Heart right ventricle (tissue), 16 donors: ENCODE measurements around the gene SYT6. TPM values are rescaled to one million over a fixed set of nuclear protein-coding genes. Genes with fewer than 3 reads are reported as not detected.

Experiments
- ATAC-seq, 8 donors: fragments of 200-7000 bp; cut with Tn5 transposase; one replicate each; pipeline ENCODE4 v1.9.1; 2020; ENCODE audit warnings: mild to moderate bottlenecking in 8 of 8, moderate library complexity in 8 of 8, moderate number of reproducible peaks in 1 of 8
- DNase-seq, 2 donors: peaks; one replicate each; pipeline ENCODE4 v3.0.0-alpha.2; 2020
- H3K27ac ChIP-seq, 10 donors: fragments of 200-600 bp; sonication (generic) in 2 of 10; one replicate each; pipeline versions ENCODE4 v1.5.0 to v1.8.0; 2020 to 2022; ENCODE audit warnings: mild to moderate bottlenecking in 3 of 10
- H3K27me3 ChIP-seq, 7 donors: fragments of 200-600 bp; one replicate each; pipeline ENCODE4 v1.8.0; 2021 to 2022; ENCODE audit warnings: mild to moderate bottlenecking in 2 of 7
- H3K36me3 ChIP-seq, 9 donors: fragments of 200-600 bp; sonication (generic) in 1 of 9; one replicate each; pipeline versions ENCODE4 v1.5.0 to v1.8.0; 2020 to 2022; ENCODE audit warnings: mild to moderate bottlenecking in 2 of 9
- H3K4me1 ChIP-seq, 9 donors: fragments of 200-600 bp; sonication (generic) in 1 of 9; one replicate each; pipeline versions ENCODE4 v1.5.0 to v1.8.0; 2020 to 2022; ENCODE audit warnings: mild to moderate bottlenecking in 4 of 9
- H3K4me3 ChIP-seq, 10 donors: fragments of 200-600 bp; sonication (generic) in 2 of 10; one replicate each; pipeline versions ENCODE4 v1.5.0 to v1.8.0; 2020 to 2022; ENCODE audit warnings: mild to moderate bottlenecking in 7 of 10, moderate library complexity in 2 of 10
- H3K9me3 ChIP-seq, 11 donors: fragments of 200-600 bp in 10 of 11; sonication (generic) in 2 of 11; one replicate each; pipeline versions ENCODE4 v1.5.0 to v1.8.0; 2013 to 2022; ENCODE audit warnings: mild to moderate bottlenecking in 2 of 11, control low read depth in 1 of 11, moderate library complexity in 1 of 11
- WGBS, 2 donors: extraction: QIAGEN DNeasy Blood & Tissue Kit; methylation state at CpG; one replicate each; pipeline ENCODE4 v1.1.7; 2013; ENCODE audit warnings: inconsistent platforms in 1 of 2; 5-methylcytosine and 5-hydroxymethylcytosine counted together
- intact Hi-C, 10 donors: fragments of 100-400 bp; cut with DNase I; formaldehyde crosslinking; loops; one replicate each; pipeline versions ENCODE4 v1.11.1 to v1.14.2; 2022
- polyA plus RNA-seq, 2 donors: library from polyadenylated mRNA; stranded (reverse); fragments of 200-250 nt; gene quantifications; one replicate each; pipeline ENCODE4 v1.2.3, GENCODE V29; 2013
- total RNA-seq, 10 donors: library from RNA; stranded (reverse); fragmentation: NEBNext Ultra II Directional in 3 of 10; extraction: Animal tissue kit (Norgen Biotek cat#: 25700) in 3 of 10; gene quantifications; one replicate each; pipeline versions ENCODE4 v1.2.1 to v1.2.4, GENCODE V29; 2021 to 2023
- TF ChIP-seq, protein P1 (sequence below), 9 donors: fragments of 200-600 bp; sonication (generic) in 2 of 9; IDR thresholded peaks; one replicate each; pipeline versions ENCODE4 v1.5.0 to v1.8.0; 2021 to 2022; ENCODE audit warnings: antibody characterized with exemption in 9 of 9, mild to moderate bottlenecking in 5 of 9, moderate library complexity in 1 of 9
- donor health status: Arrhythmogenic right ventricular cardiomyopathy.
- donor health status: ischemic (EF 13 %, LVEDD 7.1; RV severe dilation, severe dysfunction).
- donor health status: healthy with polysubstance abuse.
- donor health status: DM: no; HTN: yes; CAD: no.
- donor health status: DM: no; HTN: no; CAD: no.
- donor health status: ischemic (EF 25% LVEDD 6.9; RV normal size, moderate dysfunction).
- donor health status: ischemic (EF 25% LVEDD 5.7; RV mildly dilated, moderate dysfunction).
- donor health status: healthy.
- donor health status: DM: yes; HTN: yes; CAD: no.
- donor health status: Ischemic cardiomyopathy.
- donor health status: ischemic (EF 35%, LVEDD 5.7; RV mildly dilated, moderate dysfunction).
- donor health status: nonischemic (EF 11% LVEDD 7.7; RV severe dilation, severe dysfunction).
- donor health status: DM: yes; HTN: yes; CAD: no.
- donor health status: PGD.
- donor health status: ischemic (EF 29% LVEDD 5.4; RV normal size, mild dysfunction).
- donor health status: nonischemic (EF 23%, LVEDD 6.1; RV moderate dilation, normal function).

Gene SYT6
- total and polyA plus RNA-seq, 12 donors, result 0.21 TPM; not detected in 11

DNA sequence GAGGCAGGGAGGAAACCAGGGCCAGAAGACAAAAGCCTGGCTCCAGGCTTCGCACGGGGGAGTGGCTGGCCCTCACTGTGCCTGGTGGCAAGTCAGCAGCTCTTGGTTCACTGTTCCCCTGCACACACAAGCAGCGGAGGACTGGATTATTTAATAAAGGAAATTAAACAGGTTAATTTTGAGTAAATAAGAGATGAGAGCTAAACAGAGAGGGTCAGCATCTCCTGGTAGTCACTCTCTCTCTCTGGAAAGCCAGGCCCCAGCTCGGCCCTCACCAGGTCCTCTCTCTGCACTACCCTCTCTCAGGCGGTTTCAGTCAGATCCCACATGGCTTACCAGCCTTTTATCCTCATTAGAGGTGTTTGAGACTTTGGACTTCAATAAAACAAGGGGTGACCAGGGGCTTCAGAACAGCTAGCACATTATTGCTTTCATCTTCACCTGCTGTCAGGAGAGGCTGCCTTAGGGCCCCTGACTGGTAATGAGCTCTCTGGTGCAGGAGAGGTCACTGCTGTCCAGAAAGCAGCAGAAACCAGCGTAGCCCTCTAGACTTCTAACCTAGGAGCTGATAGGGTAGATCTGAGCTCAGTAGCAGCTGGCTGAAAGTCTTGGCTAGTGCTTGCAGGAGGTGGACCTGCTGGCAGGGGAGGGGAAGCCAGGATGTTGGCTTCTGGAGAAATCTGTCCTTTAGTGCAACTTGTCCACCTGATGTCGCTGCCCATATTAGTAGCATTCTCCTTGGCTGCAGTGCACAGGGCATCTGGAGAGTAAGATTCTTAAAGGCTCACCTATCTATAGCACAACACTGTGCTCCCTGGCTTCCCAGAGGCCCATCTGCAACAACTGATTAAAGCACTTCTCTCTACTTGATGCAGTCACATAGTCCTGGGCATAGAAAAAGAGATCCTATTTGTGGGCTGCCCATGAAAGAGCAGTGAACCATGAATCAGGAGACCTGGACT, 45.9 kb downstream of the SYT6 start:
- ATAC-seq (peak in 2 of 8 donors; percentile 19 to 27), DNase-seq (no peak)
- Histone ChIP-seq H3K9me3 (no peaks in the 10 kb centered on the region), H3K27ac (peak overlapping the region in 1 of 10 donors; percentile 7), H3K36me3 (no peaks in the 10 kb centered on the region), H3K4me3 (no peak overlapping the region), H3K4me1 (peaks cover 0 to 20% (median 0%) of the 10 kb centered on the region in 9 donors), H3K27me3 (peaks cover 0 to 14% (median 0%) of the 10 kb centered on the region in 7 donors)
- WGBS, 2 donors, result 85 to 90% methylated on average over 7 of the region's 7 CpGs
- intact Hi-C loops, result loop anchor here in 2 of 10 donors (5.0 to 10.0 kb wide), 2 partner anchors 175 to 177 kb away; no protein-coding TSS in a partner anchor
- TF ChIP-seq, protein P1, sequence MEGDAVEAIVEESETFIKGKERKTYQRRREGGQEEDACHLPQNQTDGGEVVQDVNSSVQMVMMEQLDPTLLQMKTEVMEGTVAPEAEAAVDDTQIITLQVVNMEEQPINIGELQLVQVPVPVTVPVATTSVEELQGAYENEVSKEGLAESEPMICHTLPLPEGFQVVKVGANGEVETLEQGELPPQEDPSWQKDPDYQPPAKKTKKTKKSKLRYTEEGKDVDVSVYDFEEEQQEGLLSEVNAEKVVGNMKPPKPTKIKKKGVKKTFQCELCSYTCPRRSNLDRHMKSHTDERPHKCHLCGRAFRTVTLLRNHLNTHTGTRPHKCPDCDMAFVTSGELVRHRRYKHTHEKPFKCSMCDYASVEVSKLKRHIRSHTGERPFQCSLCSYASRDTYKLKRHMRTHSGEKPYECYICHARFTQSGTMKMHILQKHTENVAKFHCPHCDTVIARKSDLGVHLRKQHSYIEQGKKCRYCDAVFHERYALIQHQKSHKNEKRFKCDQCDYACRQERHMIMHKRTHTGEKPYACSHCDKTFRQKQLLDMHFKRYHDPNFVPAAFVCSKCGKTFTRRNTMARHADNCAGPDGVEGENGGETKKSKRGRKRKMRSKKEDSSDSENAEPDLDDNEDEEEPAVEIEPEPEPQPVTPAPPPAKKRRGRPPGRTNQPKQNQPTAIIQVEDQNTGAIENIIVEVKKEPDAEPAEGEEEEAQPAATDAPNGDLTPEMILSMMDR (IDR thresholded peaks at IDR 0.05), result peak in 2 of 9 donors; percentile 7 to 21

DNA sequence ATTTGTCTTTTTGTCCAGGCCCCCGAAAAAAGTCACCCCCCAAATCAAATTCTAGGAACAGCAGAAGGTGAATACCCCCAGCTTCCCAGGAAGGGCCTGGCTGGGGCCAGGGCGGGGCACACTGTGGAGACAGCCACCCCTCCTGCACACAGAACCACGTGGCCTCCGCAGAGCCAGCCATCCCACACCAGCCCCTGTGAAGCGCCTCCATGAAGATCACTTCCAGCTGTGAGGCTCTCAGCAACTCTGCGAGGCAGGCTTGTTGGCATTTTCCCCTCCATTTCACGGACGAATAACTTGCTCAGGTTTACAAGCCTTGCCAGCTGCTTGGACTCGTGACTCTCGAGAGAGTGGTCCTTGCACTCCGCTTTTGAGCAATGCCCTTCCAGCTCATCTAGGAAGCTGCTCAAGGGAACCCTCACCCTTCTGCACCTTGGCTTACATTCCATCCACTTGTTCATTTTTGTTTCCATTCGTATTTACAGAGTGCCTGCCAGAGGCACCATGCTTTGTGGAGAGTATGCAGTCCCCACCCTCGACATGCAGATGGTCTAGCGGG, 48.2 kb downstream of the SYT6 start:
- Histone ChIP-seq H3K4me3 (no peak overlapping the region), H3K9me3 (no peaks in the 10 kb centered on the region), H3K27ac (no peak overlapping the region), H3K27me3 (peaks cover 0 to 27% (median 0%) of the 10 kb centered on the region in 7 donors), H3K4me1 (peaks cover 0 to 20% (median 0%) of the 10 kb centered on the region in 9 donors), H3K36me3 (no peaks in the 10 kb centered on the region)
- 77 to 84% methylated on average over 14 of the region's 14 CpGs for WGBS, 2 donors
- TF ChIP-seq, protein P1 (IDR thresholded peaks at IDR 0.05), result no peak
- DNase-seq (no peak), ATAC-seq (no peak)
- intact Hi-C loops, result loop anchor here in 2 of 10 donors (5.0 to 10.0 kb wide), 2 partner anchors 177 to 179 kb away; no protein-coding TSS in a partner anchor

DNA sequence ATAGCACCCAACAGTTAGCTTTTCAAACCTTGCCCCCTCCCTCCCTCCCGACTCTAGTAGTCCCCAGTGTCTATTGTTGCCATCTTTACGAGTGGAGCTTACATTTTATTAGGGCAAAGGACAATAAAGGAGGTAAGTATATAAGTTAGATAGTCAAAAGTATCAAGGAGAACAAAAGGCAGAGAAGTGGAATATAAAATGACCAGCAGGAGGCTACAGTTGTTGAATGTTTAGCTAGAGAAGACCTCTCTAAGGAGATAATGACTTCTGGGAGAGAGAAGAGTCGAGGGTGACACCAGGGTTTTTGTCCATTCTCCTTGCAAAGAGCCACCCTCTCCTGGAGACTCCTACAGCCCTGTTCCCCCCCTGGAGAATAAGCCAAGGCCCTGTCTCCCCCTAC, 48.7 kb downstream of the SYT6 start:
- H3K4me1 ChIP-seq, result peaks cover 0 to 19% (median 0%) of the 10 kb centered on the region in 9 donors
- H3K9me3 ChIP-seq, result no peaks in the 10 kb centered on the region
- H3K27me3 ChIP-seq, result peaks cover 0 to 26% (median 0%) of the 10 kb centered on the region in 7 donors
- TF ChIP-seq, protein P1 (IDR thresholded peaks at IDR 0.05), result no peak
- WGBS, 2 donors, result 89 to 90% methylated on average over 3 of the region's 3 CpGs
- no peak for ATAC-seq
- H3K4me3 ChIP-seq, result no peak overlapping the region
- DNase-seq, result no peak
- intact Hi-C loops, result loop anchor here in 2 of 10 donors (5.0 to 10.0 kb wide), 2 partner anchors 177 to 180 kb away; no protein-coding TSS in a partner anchor
- no peaks in the 10 kb centered on the region for H3K36me3 ChIP-seq
- no peak overlapping the region for H3K27ac ChIP-seq

DNA sequence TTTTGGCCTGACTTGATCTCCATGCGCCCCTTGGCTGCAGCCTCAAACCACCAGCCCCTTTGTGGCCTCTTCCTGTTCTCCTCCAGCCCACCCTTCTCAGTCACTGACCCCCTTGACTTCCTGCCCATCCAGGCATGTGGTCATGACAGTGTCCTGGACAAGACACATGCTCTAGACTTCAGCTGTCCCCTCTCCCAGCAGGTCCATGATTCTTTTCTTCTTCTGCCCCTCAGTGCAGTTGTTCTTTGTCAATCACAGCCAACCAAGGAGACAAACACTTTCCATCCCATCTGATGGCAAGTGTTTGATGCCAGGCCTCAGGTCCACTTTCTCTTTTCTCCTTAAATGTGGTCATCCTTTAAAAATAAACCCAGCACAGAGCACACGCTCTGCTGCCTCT, 49.7 kb downstream of the SYT6 start:
- 77 to 78% methylated on average over 2 of the region's 2 CpGs for WGBS, 2 donors

More for the DNA sequence above, 49.7 kb downstream of the SYT6 start:
- H3K27me3 ChIP-seq, result peaks cover 0 to 24% (median 0%) of the 10 kb centered on the region in 7 donors
- H3K4me3 ChIP-seq, result no peak overlapping the region
- H3K4me1 ChIP-seq, result peaks cover 0 to 10% (median 0%) of the 10 kb centered on the region in 9 donors
- H3K9me3 ChIP-seq, result no peaks in the 10 kb centered on the region
- DNase-seq (no peak), ATAC-seq (no peak)
- no peaks in the 10 kb centered on the region for H3K36me3 ChIP-seq
- TF ChIP-seq, protein P1 (IDR thresholded peaks at IDR 0.05), result no peak
- intact Hi-C loops, result loop anchor here in 1 of 10 donors (10.0 kb wide), 1 partner anchor 181 kb away; no protein-coding TSS in a partner anchor
- no peak overlapping the region for H3K27ac ChIP-seq
